ENCODE measurements around the gene DHDDS. TPM values are rescaled to one million over a fixed set of nuclear protein-coding genes. Genes with fewer than 3 reads are reported as not detected.
A peak's percentile ranks its signal among the peaks of the same experiment; 100 is the strongest.

DHDDS gene
- total and polyA plus RNA-seq, 2 of the 13 experiments (the other 11 are each of a cell fraction or from before 2014, with no cell fraction given), result 18.9 to 28.3 TPM

DNA sequence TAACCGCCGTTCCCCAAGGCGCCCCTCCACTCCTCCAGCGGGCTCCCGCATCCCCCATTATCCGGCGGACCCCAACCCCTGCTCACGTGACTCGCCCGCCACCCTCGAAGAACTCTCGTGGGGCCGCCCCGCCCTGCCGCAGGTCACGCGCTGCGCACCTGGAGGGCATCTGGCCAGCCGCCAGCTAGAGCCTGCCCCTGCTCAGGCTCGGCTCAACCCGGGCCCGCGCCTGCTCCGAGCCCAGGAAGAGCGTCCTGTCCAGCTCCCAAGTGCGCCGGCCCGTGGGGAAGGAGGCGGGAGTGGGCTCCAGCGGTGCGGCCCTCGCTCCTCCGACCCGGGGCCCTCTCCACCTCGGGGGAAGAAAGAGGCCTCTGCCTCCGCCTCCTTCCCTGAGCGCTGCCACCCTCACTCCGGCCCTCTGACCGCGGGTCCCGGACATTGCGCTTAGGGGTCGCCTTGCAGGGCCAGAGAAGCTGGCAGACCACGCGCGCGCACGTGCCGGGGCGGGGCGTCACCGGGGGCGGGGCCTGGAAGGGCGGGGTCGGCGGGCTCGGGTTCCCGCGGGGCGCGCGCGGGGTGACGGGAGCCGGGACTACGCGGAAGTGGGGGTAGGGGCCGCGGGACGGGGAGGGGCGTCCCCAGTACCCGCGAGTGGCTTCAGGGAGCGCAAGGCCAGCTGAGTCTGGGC is 68.5 kb downstream of the DHDDS start (continued):
- TF ChIP-seq, protein P1, sequence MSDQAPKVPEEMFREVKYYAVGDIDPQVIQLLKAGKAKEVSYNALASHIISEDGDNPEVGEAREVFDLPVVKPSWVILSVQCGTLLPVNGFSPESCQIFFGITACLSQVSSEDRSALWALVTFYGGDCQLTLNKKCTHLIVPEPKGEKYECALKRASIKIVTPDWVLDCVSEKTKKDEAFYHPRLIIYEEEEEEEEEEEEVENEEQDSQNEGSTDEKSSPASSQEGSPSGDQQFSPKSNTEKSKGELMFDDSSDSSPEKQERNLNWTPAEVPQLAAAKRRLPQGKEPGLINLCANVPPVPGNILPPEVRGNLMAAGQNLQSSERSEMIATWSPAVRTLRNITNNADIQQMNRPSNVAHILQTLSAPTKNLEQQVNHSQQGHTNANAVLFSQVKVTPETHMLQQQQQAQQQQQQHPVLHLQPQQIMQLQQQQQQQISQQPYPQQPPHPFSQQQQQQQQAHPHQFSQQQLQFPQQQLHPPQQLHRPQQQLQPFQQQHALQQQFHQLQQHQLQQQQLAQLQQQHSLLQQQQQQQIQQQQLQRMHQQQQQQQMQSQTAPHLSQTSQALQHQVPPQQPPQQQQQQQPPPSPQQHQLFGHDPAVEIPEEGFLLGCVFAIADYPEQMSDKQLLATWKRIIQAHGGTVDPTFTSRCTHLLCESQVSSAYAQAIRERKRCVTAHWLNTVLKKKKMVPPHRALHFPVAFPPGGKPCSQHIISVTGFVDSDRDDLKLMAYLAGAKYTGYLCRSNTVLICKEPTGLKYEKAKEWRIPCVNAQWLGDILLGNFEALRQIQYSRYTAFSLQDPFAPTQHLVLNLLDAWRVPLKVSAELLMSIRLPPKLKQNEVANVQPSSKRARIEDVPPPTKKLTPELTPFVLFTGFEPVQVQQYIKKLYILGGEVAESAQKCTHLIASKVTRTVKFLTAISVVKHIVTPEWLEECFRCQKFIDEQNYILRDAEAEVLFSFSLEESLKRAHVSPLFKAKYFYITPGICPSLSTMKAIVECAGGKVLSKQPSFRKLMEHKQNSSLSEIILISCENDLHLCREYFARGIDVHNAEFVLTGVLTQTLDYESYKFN (CRISPR knock-in tag; conservative IDR thresholded peaks at IDR 0.05), result no peak; the same call in 1 of the 2 replicates
- TF ChIP-seq, protein P2, sequence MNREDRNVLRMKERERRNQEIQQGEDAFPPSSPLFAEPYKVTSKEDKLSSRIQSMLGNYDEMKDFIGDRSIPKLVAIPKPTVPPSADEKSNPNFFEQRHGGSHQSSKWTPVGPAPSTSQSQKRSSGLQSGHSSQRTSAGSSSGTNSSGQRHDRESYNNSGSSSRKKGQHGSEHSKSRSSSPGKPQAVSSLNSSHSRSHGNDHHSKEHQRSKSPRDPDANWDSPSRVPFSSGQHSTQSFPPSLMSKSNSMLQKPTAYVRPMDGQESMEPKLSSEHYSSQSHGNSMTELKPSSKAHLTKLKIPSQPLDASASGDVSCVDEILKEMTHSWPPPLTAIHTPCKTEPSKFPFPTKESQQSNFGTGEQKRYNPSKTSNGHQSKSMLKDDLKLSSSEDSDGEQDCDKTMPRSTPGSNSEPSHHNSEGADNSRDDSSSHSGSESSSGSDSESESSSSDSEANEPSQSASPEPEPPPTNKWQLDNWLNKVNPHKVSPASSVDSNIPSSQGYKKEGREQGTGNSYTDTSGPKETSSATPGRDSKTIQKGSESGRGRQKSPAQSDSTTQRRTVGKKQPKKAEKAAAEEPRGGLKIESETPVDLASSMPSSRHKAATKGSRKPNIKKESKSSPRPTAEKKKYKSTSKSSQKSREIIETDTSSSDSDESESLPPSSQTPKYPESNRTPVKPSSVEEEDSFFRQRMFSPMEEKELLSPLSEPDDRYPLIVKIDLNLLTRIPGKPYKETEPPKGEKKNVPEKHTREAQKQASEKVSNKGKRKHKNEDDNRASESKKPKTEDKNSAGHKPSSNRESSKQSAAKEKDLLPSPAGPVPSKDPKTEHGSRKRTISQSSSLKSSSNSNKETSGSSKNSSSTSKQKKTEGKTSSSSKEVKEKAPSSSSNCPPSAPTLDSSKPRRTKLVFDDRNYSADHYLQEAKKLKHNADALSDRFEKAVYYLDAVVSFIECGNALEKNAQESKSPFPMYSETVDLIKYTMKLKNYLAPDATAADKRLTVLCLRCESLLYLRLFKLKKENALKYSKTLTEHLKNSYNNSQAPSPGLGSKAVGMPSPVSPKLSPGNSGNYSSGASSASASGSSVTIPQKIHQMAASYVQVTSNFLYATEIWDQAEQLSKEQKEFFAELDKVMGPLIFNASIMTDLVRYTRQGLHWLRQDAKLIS (CRISPR knock-in tag; IDR thresholded peaks at IDR 0.05), result no peak
- TF ChIP-seq NFYC (CRISPR knock-in tag; IDR thresholded peaks at IDR 0.05) (0 out of 2 replicates have a peak, but pooled peaks have one; percentile 12), ZNF549 (CRISPR knock-in tag; IDR thresholded peaks at IDR 0.05) (no peak), ZNF225 (CRISPR knock-in tag; IDR thresholded peaks at IDR 0.05) (peak; percentile 66), GTF2F1 (IDR thresholded peaks at IDR 0.05; ENCODE audit: low read length) (no peak), NFKB2 (CRISPR knock-in tag; IDR thresholded peaks at IDR 0.05; ENCODE audit: borderline replicate concordance) (no peak; the same call in 1 of the 2 replicates), ZNF333 (CRISPR knock-in tag; IDR thresholded peaks at IDR 0.05; ENCODE audit: borderline replicate concordance) (peak; percentile 14; the same call in 1 of the 2 replicates), HIVEP1 (CRISPR knock-in tag; IDR thresholded peaks at IDR 0.05) (peak; percentile 76), ZNF562 (CRISPR knock-in tag; IDR thresholded peaks at IDR 0.05; ENCODE audit: borderline replicate concordance) (0 out of 2 replicates have a peak, but pooled peaks have one; percentile 63), FIP1L1 (IDR thresholded peaks at IDR 0.05; ENCODE audit: borderline replicate concordance, insufficient read depth, low read depth, low read length) (no peak)
- TF ChIP-seq, protein P3, sequence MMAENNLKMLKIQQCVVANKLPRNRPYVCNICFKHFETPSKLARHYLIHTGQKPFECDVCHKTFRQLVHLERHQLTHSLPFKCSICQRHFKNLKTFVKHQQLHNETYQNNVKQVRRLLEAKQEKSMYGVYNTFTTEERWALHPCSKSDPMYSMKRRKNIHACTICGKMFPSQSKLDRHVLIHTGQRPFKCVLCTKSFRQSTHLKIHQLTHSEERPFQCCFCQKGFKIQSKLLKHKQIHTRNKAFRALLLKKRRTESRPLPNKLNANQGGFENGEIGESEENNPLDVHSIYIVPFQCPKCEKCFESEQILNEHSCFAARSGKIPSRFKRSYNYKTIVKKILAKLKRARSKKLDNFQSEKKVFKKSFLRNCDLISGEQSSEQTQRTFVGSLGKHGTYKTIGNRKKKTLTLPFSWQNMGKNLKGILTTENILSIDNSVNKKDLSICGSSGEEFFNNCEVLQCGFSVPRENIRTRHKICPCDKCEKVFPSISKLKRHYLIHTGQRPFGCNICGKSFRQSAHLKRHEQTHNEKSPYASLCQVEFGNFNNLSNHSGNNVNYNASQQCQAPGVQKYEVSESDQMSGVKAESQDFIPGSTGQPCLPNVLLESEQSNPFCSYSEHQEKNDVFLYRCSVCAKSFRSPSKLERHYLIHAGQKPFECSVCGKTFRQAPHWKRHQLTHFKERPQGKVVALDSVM (CRISPR knock-in tag; IDR thresholded peaks at IDR 0.05), result peak; percentile 68
- TF ChIP-seq, protein P4, sequence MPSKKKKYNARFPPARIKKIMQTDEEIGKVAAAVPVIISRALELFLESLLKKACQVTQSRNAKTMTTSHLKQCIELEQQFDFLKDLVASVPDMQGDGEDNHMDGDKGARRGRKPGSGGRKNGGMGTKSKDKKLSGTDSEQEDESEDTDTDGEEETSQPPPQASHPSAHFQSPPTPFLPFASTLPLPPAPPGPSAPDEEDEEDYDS (CRISPR knock-in tag; IDR thresholded peaks at IDR 0.05), result 0 out of 2 replicates have a peak, but pooled peaks have one; percentile 20
- TF ChIP-seq, protein P5, sequence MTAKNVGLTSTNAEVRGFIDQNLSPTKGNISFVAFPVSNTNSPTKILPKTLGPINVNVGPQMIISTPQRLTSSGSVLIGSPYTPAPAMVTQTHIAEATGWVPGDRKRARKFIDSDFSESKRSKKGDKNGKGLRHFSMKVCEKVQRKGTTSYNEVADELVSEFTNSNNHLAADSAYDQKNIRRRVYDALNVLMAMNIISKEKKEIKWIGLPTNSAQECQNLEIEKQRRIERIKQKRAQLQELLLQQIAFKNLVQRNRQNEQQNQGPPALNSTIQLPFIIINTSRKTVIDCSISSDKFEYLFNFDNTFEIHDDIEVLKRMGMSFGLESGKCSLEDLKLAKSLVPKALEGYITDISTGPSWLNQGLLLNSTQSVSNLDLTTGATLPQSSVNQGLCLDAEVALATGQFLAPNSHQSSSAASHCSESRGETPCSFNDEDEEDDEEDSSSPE (CRISPR knock-in tag; IDR thresholded peaks at IDR 0.05), result peak; percentile 52
- TF ChIP-seq, protein P6, sequence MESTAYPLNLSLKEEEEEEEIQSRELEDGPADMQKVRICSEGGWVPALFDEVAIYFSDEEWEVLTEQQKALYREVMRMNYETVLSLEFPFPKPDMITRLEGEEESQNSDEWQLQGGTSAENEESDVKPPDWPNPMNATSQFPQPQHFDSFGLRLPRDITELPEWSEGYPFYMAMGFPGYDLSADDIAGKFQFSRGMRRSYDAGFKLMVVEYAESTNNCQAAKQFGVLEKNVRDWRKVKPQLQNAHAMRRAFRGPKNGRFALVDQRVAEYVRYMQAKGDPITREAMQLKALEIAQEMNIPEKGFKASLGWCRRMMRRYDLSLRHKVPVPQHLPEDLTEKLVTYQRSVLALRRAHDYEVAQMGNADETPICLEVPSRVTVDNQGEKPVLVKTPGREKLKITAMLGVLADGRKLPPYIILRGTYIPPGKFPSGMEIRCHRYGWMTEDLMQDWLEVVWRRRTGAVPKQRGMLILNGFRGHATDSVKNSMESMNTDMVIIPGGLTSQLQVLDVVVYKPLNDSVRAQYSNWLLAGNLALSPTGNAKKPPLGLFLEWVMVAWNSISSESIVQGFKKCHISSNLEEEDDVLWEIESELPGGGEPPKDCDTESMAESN (CRISPR knock-in tag; conservative IDR thresholded peaks at IDR 0.05), result peak; percentile 52; the same call in 1 of the 2 replicates
